ENCODE measurements around the gene CLTCL1.

- TF ChIP-seq POLR2A (IDR thresholded peaks at IDR 0.05): no peak
- no peak for TF ChIP-seq CTCF (IDR thresholded peaks at IDR 0.05)
These were observed 158.0 kb downstream of the CLTCL1 start for GRCh38 chr22:19133561-19133960.

All from right lobe of liver (tissue), 4 donors.